ENCODE measurements around the gene XCR1. TPM values are rescaled to one million over a fixed set of nuclear protein-coding genes. Genes with fewer than 3 reads are reported as not detected.
"Not testable (repeated sequence)": the region's sequence is repeated elsewhere in the genome, so short reads cannot be mapped to it uniquely, and the experiment has no call there.

XCR1 gene
- total RNA-seq, 4 donors from 2014 or later: 0.07 to 0.15 TPM; not detected in 2

DNA sequence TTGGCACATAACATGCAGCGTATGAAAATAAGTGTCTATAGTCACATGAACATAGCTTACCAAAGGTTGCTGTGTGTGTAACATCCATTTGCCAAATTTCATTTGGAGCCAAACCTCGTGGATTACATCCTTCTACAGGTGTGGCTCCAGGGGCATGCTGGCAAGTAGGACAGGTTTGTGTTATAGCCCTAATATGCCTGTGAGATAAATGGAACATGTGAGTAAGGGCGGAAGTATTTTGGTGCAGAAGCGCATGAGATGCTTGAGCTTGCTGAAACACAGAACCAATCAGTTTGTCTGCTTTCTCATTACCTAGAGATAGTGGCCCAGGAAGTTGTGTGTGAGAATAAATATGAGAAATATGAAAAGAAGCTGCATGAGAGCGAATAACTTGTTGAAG is 21.8 kb upstream of the XCR1 start:
- H3K36me3 ChIP-seq: no peaks in the 10 kb centered on the region
- TF ChIP-seq, protein P1, sequence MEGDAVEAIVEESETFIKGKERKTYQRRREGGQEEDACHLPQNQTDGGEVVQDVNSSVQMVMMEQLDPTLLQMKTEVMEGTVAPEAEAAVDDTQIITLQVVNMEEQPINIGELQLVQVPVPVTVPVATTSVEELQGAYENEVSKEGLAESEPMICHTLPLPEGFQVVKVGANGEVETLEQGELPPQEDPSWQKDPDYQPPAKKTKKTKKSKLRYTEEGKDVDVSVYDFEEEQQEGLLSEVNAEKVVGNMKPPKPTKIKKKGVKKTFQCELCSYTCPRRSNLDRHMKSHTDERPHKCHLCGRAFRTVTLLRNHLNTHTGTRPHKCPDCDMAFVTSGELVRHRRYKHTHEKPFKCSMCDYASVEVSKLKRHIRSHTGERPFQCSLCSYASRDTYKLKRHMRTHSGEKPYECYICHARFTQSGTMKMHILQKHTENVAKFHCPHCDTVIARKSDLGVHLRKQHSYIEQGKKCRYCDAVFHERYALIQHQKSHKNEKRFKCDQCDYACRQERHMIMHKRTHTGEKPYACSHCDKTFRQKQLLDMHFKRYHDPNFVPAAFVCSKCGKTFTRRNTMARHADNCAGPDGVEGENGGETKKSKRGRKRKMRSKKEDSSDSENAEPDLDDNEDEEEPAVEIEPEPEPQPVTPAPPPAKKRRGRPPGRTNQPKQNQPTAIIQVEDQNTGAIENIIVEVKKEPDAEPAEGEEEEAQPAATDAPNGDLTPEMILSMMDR (IDR thresholded peaks at IDR 0.05): no peak
- TF ChIP-seq POLR2A (IDR thresholded peaks at IDR 0.05): no peak
- DNase-seq: no peak
- intact Hi-C loops (cut with DNase I; ENCODE audit: low total_unique reads): no loop called here
- no peak overlapping the region for H3K27ac ChIP-seq
- H3K27me3 ChIP-seq: no peaks in the 10 kb centered on the region
- no peaks in the 10 kb centered on the region for H3K4me1 ChIP-seq
- no peaks in the 10 kb centered on the region for H3K9me3 ChIP-seq
- no peak overlapping the region for H3K4me3 ChIP-seq

DNA sequence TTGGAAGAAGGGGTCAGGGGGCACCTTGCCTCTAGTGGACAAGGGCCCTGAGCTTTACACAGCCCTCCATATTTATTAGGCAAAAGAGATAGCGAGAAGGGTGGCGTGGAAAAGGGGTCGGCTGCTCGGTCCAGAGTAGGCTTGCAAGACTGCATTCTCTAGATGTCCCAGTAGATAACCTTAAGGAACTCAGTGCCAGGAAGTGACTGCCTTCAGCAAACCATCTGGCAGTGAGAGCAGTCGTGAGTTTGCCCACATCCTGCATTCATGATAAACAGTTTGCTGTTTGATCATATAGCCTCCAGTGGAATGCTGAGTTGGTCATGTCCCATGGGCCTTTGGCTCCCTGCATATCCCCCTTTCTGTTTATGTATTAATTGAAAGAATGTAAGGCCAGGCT is 18.9 kb upstream of the XCR1 start:
- intact Hi-C loops (cut with DNase I; ENCODE audit: low total_unique reads): not testable (repeated sequence)

DNA sequence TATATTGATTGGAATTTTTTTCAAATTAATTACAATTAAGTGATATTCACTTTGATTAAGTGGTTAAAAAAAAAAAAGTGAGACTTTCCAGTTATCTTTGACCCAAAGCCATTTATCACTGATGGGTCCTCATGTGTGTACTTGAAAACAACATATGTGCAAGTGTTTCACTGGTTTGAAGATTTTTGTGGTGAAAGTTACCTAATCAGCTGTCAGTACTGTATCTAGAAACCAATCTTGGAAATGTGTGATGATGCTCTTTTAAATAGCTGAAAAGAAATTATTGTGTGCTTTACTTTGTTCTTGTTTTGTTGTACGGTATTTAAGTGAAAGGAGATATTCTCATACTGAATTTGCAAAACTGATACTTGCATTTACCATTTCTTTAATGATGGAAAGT is 11.6 kb upstream of the XCR1 start:
- H3K9me3 ChIP-seq: no peaks in the 10 kb centered on the region
- intact Hi-C loops (cut with DNase I; ENCODE audit: low total_unique reads): no loop called here
- H3K4me3 ChIP-seq: no peak overlapping the region
- TF ChIP-seq, protein P1 (IDR thresholded peaks at IDR 0.05): no peak
- TF ChIP-seq POLR2A (IDR thresholded peaks at IDR 0.05): no peak
- DNase-seq: no peak
- no peaks in the 10 kb centered on the region for H3K36me3 ChIP-seq
- no peak overlapping the region for H3K27ac ChIP-seq
- H3K27me3 ChIP-seq: no peaks in the 10 kb centered on the region
- no peaks in the 10 kb centered on the region for H3K4me1 ChIP-seq

More for the DNA sequence above, 18.9 kb upstream of the XCR1 start:
- not testable (repeated sequence) for H3K27ac ChIP-seq, DNase-seq, H3K27me3 ChIP-seq, H3K36me3 ChIP-seq, H3K4me3 ChIP-seq, H3K9me3 ChIP-seq, H3K4me1 ChIP-seq

DNA sequence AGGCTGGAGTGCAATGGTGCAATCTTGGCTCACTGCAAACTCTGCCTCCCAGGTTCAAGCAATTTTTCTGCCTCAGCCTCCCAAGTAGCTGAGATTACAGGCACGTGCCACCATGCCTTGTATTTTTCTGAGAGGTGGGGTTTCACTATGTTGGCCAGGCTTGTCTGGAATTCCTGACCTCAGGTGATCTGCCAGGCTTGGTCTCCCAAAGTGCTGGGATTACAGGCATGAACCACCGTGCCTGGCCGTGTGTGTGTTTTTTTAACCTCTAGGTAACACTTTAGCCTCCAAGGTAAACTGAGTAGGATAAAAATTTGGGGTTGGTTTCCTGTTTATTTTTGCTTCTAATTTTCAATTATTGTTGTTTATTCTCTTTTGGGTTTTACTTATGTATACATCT is 10.8 kb upstream of the XCR1 start:
- H3K4me3 ChIP-seq; H3K36me3 ChIP-seq; H3K27ac ChIP-seq; intact Hi-C loops (cut with DNase I; ENCODE audit: low total_unique reads); H3K27me3 ChIP-seq; H3K9me3 ChIP-seq; DNase-seq; H3K4me1 ChIP-seq: not testable (repeated sequence)

DNA sequence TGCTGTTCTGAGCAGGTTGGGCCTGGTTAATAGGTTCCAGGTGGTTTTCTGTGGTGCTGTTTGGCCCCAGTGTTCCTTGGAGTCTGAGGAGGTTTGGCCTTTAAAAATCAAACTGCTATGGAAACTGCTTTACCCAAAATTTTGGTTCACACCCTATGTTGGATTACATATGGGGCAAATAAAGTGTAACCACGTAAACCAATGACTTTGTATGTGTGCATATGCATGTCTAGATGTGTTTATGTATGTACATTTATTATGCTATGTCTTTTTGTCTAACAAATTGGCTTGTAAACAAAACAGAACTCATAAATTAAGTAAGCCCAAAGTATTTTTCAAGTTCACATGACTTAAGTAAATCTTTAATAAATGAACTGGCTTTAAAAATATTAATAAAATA is 8.9 kb upstream of the XCR1 start:
- Histone ChIP-seq H3K4me1 (no peaks in the 10 kb centered on the region), H3K36me3 (no peaks in the 10 kb centered on the region), H3K9me3 (no peaks in the 10 kb centered on the region), H3K4me3 (no peak overlapping the region), H3K27ac (no peak overlapping the region), H3K27me3 (no peaks in the 10 kb centered on the region)
- no peak for TF ChIP-seq POLR2A (IDR thresholded peaks at IDR 0.05)
- TF ChIP-seq, protein P1 (IDR thresholded peaks at IDR 0.05): no peak
- DNase-seq: no peak
- intact Hi-C loops (cut with DNase I; ENCODE audit: low total_unique reads): no loop called here

DNA sequence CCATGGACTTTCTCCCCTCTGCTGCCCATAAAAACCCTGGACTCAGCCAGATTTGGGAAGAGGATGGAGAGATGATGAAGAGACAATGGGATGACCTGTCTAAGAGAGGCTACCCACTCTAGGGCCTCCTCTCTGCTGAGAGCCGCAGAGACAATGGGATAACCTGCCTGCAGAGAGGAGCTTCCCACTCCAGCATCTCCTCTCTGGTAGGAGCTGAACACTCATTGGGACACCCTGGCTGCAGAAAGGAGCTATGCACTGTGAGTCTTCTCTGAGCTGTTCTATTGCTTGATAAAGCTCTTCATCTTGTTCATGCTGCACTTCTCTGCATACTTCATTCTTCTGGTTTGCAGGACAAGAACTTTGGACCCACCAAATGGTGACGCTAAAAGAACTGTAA is 4.5 kb upstream of the XCR1 start:
- intact Hi-C loops (cut with DNase I; ENCODE audit: low total_unique reads): no loop called here
- no peaks in the 10 kb centered on the region for H3K36me3 ChIP-seq
- H3K4me3 ChIP-seq: no peak overlapping the region
- H3K27me3 ChIP-seq: no peaks in the 10 kb centered on the region
- no peak for DNase-seq
- no peak overlapping the region for H3K27ac ChIP-seq
- H3K9me3 ChIP-seq: no peaks in the 10 kb centered on the region
- no peak for TF ChIP-seq POLR2A (IDR thresholded peaks at IDR 0.05)
- TF ChIP-seq, protein P1 (IDR thresholded peaks at IDR 0.05): no peak
- no peaks in the 10 kb centered on the region for H3K4me1 ChIP-seq
